Smooth muscle cell of the brain vasculature (primary cell): ENCODE data around the gene NEK7.
A peak's percentile ranks its signal among the peaks of the same experiment; 100 is the strongest.
"Not testable (repeated sequence)": the region's sequence is repeated elsewhere in the genome, so short reads cannot be mapped to it uniquely, and the experiment has no call there.

ENCODE experiments used
- DNase-seq: peaks from one replicate; pipeline ENCODE4 v3.0.0-alpha.2; 2012; ENCODE audit warnings: low read depth, low spot score

NEK7 gene

DNA sequence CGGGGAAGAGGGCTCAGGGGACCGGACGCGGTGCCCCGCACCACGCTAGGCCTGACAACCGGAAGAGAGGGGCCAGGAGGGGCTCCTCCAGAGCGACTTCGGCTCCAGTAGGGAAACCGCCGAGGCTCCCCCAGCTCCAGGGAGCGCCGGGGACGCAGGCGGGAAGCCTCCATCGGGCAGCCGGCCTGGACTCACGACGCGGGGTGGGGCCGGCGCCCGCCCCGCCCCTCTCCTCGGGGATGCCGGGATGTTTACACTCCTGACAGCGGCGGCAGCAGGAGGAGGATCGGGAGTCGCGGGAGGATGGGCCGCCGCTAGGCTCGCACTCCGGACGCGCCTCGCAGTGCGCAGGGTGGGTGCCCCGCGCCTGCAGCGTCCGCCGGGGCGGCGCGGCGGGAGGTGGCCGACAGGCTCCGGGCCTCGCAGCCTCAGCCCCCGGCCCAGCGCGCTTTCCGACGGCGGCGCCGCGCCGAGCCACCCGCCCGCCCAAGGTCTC, at the start of gene NEK7:
Gene NEK7, plus strand, starts transcription at position 254 of the 496 bp plus-strand sequence. CDS start 75,583 bp downstream, outside the sequence.
- peak; percentile 43 for DNase-seq

DNA sequence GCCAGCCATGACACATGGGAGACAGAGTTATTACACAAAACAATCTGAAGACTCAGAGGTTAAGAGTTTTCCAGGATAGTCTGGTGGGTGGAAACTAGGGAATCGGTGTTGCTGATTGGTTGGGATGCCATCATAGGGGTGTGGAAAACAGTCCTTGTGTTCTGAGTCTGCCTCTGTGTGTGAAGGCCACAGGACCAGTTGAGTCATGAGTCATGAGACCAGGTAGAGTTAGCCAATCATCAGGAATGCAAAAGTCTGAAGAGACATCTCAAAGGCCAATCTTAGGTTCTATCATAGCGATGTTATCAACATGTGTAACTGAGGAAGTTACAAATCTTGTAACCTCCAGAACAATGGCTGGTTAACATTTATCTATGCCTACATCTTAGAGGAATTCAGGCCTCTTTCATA, 49.7 kb upstream of the NEK7 start:
- DNase-seq, result no peak

DNA sequence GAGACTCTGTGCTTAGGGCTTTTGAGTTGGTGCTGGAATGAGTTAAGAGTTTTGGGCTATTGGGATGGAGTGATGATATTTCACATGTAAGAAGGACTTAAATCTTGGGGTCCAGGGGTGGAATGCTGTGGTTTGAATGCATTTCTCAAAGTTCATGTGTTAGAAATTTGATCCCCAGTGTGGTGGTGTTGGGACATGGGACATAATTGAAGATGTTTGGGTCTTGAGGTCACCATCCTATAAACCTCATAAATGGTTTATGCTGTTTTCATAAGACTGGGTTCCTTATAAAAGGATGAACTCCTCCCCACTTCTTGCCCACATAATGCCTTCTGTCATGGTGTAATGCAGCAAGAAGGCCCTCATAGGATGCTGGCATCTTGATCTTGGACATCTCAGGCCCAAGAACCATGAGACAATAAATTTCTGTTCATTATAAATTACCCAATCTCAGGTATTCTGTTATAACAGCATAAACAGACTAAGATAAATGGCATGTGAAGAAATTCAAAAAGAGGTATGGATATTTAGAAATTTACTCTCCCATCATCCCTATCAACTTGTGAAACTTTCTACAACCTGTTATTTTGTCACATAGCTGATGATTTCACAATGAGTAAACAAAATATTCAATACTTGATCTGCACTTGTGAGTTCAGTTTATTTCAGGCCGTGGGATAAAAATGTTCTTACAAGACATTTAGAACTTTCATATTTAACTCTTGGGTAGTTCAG, 48.0 kb upstream of the NEK7 start:
- no peak for DNase-seq

DNA sequence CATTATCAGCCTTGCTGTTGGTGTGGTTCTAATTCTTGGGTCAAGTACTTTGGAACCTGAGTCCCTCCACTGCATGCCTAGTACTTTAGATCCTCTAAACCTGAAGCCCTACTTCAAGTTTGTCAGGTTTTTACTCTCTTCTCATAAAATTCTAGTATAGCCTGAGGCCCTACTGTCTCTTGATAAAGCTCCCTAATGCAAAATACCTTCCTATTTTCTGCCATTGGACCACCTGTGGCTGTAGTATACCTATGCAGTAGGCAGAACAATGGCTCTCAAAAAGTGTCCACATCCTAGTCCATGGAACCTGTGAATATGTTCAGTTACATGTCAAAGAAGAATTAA, 47.5 kb upstream of the NEK7 start:
- no peak for DNase-seq

DNA sequence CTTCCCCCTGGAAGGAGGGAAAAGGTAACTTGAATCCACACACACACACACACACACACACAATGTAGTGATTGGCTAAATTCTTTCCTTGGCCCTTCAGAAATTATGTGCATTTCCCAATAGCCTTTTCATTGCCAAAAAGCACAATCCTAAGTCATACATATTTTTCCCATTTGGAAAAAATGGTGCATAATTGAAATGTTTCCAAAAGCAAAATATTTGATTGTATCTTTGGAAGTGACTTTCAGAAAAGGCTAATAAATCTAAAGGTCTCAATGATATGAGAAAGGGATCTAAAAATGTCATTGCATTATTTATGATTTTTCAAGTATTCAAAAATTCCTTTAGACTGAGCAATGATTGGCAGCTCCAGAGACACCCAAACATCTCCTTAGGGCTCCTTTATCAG, 43.5 kb upstream of the NEK7 start:
- no peak for DNase-seq

DNA sequence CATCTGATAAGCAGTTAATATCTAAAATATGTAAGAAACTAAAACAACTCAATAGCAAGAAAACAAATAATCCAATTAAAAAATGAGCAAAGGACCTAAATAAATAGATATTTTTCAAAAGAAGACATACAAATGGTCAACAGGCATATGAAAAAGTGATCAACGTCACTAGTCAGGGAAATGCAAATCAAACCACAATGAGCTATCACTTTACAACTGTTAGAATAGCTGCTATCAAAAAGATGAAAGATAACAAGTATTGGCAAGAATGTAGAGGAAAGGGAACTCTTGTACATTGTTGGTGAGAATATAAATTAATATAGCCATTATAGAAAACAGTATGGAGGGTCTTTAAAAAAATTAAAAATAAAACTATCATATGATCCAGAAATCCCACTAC, 40.7 kb upstream of the NEK7 start:
- DNase-seq, result no peak

DNA sequence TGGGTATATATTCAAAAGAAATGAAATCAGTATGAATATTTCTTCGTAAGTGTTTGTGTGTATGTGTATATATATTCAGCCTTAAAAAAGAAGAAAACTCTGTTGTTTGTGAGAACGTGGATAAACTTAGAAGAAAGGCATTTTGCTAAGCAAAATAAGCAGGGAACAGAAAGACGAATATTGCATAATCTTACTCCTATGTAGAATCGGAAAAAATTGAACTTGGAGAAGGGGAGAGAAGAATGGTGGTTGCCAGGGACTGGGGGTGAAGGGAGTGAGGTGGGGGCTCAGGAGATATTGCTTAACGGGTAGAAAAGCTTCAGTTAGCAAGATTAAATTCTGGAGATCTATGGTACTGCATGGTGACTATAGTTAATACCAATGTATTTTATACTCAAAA, 40.3 kb upstream of the NEK7 start:
- no peak for DNase-seq

DNA sequence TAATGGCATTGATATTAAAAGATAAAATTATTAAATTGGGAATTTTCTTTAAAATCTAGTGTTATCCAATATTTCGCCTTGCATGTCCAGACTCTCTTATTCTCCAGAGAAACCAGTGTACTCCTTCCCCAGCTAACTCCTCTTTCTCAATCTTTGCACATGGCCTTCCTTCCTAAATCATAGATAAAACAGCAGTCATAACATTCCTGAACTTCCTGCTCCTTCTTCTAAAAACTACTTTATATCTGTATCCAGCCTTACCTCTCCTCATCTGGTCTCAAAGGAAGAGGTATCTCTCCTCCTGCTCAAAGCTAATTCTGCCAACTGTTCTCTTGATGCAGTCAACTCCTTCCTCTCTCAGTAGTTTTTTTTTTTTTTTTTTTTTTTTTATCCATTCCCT, 39.5 kb upstream of the NEK7 start:
- DNase-seq, result no peak

DNA sequence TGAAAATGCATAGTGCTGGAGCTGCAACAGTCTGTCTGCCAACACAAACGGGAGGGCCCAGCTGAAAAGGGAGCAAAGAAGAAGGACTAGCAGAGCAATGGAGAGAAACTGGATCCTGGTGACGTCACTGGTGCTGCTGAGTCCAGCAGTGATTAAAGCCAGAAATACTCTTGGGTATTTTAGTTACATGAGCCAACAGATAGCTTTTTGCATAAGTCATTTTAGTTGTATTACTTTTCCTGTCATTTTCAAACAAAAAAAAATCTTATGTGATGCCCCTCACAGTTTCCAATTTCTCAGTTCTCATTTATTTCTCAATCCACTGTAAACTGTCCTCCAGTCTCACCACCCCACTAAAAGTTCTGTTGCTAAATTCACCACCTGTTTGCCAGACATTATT, 38.7 kb upstream of the NEK7 start:
- peak; percentile 73 for DNase-seq

DNA sequence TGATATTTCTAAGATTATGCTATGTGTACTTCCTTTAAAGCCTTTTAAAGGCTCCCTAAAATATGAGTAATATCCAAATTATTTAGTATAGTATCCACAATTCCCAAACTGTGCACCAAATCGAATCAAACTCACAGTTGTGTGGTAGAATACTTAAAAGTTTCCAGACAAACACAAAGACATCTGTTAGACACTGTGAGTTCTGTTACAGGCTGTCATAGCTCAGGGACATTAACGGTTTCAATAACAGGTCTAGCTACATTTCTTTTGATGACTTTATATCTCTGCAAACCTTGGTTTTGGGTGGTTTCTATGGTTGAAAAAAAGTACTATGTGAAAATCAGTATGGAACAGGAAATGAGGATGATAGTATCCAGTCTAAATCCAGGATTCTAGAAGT, 36.9 kb upstream of the NEK7 start:
- no peak for DNase-seq

DNA sequence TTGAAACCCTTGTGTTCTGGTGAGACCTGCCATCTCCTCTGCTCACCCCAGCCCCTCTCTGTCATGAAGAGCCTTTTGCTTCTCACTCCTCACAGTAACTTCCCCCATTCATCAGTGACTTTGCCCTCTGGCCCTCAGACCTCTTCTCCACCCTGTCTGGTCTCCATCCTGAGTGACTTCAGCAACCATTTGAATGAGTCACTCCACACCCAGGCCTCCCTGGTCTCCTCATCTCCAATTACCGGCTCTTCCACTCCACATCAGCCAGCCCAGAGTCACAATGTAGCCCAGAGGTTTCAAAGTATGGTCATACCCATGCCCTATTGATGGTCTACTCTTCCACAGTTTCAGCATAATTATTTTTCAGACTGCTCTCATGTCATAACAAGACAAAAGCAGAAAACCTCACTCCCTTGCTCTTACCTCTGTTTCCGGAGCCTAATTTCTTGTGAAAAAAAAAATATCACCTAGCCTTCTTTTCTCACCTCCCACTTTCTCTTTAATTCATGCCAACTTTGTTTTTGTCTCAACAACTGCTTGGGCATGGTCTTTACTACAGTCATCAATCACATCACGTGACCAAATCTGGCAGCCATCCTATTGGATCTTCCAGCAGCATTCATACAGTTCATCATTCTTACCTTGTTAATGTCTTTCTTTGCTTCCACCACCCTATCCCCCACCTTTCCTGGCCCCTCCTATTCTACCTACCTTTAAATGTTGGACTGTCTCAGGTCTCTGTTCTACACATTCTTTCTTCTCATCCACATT, 35.6 kb upstream of the NEK7 start:
- DNase-seq, result no peak

DNA sequence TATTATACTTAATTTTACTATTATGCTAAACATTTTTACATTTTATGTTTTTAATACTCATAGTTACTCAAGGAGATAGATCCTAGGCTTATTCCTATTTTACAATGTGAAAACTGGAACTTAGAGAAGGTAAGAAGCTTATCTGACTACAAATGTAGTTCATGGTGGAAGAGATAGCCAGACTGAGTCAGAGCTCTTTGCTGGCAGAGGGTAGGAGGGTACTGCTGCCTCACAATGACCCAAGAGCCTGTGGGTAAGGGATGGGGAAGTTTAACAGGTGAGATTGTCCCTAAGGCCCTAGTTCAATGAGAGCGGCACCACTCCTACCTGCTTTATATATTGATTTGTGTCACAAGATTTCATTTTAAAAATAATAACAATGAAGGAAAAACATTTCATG, 34.1 kb upstream of the NEK7 start:
- no peak for DNase-seq

DNA sequence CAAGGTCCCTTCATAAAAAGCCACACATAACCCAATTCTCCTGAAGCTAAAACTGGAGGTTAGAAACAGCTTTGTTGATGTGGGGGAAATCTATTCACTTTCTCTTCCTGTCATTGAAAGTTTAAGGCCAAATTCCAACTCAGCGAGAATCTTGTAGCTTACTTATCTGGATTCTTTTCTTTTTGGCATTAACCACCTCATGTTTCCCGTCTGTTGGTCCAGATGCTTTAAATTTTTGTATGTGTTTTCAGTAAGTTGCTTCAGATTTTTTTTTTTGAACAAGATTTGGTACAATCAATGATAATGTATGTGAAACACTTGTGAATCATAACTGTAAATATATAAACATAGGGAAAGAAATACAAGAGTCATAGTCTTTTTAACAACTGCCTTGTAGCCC, 33.7 kb upstream of the NEK7 start:
- no peak for DNase-seq

DNA sequence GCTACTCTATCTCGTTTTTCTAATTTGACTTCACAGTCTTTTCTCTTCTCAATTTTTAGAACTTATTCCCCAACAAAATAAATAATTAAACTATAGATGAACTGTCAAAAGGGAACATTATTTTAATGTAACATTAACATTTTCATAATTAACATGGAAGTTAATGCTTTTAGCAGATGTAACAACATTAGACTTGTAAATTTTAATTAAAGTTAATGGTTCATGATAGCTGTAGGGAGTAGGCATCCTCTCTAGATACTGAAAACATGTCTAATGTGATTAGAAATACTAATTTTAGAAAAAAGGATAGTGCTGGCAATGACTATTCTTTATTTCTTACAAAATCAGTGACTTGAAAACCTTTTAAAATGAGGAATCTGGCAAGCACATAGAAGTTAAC, 32.1 kb upstream of the NEK7 start:
- DNase-seq, result no peak

DNA sequence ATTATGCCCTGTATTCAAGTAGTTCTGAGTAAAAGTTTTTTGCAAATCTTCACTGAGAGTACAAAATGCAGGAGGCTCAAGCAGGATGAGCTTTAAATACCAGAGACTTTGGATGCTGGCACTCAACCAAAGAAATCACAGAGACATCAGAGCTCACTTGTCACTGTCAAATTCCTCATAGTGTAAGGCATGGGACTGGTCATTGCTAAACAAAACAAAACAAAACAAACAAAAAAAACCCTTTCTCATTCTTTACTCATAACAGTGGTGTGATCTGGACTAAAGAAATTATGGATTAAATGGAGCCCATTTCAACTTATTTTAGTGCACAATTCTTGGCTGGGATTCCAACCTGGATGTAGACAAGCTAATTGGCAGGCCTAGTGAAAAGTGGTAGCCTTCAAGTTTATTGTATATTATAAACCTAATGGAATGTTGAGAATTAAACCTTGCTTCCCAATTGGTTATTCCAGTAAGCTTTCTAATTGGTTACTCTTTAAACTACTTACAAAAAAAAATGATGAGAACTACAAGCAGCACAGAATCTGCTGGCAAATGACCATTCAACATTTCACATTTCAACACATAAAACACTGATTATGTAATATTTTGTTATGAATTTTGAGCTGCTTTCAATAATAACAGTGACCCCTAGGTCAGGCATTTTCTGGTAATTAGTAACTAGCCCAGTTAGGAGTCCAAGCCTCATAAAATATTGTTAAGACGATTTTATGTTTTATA, 30.6 kb upstream of the NEK7 start:
- DNase-seq, result no peak

DNA sequence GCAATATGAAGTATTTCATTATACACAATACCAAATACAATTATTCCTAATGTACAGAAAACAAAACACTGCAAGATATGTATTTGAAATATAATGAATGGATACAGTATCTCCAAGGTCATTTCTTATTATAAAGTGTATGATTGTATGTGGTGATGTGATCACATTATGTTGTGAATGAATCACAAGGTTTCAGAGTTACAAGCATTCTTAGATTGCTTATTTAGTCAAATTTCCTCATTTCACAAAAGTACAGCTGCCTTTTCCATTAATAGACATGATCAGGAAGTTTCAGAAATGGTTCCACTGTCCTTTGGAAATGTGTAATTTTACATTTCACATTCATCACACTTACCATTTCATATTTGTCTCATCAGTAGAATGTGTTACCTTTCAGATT, 28.3 kb upstream of the NEK7 start:
- no peak for DNase-seq

DNA sequence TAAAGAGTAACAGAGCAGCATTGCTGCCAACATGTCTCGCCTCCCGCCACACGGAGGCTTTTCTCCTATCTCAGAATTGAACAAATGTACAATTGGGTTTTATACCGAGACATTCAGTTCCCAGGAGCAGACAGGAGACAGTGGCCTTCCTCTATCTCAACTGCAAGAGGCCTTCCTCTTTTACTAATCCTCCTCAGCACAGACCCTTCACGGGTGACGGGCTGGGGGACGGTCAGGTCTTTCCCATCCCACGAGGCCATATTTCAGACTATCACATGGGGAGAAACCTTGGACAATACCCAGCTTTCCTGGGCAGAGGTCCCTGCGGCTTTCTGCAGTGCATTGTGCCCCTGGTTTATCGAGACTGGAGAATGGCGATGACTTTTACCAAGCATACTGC, 26.7 kb upstream of the NEK7 start:
- not testable (repeated sequence) for DNase-seq

DNA sequence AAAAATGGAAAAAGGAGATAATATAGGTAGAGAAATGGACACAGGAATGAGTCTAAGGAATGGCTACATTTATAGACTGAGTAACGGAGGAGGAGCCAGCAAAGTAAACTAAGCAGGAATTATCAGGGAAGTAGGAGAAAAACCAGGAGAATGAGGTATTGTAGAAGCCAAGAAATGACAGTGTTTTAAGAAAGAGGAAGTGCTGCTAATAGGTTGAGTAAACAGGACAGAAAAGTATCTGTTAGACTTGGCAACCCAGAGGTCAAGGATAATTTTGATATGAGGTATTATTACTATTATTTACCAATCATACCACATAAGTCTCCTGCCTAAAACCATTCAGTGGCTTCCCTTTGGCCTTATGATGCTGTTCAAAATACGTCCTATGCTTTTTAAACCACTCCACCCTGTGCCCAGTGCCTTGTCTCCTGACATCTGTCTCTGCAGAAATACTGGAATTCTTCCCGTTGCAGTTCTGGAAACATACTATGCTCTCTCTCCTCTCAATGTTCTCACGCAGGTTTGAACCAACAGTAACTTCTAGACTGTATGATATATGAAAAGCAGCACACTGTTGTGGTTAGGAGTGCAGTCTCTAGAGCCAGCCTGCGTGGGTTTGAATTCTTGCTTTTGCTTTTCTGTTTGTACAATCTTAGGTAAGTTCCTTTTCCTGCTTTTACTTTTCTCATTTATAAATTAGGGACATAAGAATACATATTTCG, 24.6 kb upstream of the NEK7 start:
- DNase-seq, result no peak

DNA sequence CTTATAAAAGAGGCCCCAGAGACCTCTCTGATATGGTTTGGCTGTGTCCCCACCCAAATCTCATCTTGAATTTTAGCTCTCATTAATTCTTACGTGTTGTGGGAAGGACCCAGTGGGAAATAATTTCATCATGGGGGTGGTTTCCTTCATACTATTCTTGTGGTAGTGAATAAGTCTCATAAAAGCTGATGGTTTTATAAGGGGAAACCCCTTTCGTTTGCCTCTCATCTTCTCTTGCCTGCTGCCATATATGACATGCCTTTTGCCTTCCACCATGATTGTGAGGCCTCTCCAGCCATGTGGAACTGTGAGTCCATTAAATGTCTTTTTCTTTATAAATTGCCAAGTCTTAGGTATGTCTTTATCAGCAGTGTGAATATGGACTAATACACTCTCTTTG, 22.5 kb upstream of the NEK7 start:
- no peak for DNase-seq

DNA sequence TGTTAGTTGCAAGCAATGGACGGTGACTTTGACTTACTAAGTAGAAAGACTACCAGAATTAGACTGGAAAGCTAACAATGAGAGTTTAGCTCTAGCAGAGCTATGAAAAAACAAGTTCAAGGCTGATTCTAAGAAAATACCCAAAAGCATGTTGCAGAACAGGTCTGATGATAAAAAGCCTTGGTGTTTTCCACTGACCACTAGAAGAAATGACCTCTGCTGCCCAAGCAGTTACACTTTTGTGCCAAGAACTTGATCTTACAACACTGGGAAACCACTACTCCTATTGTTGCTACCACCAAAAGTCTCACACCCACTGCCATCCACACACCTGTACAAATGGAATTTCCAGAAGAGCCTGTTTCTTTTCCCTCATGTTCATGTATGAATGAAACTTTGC, 21.4 kb upstream of the NEK7 start:
- DNase-seq, result no peak

DNA sequence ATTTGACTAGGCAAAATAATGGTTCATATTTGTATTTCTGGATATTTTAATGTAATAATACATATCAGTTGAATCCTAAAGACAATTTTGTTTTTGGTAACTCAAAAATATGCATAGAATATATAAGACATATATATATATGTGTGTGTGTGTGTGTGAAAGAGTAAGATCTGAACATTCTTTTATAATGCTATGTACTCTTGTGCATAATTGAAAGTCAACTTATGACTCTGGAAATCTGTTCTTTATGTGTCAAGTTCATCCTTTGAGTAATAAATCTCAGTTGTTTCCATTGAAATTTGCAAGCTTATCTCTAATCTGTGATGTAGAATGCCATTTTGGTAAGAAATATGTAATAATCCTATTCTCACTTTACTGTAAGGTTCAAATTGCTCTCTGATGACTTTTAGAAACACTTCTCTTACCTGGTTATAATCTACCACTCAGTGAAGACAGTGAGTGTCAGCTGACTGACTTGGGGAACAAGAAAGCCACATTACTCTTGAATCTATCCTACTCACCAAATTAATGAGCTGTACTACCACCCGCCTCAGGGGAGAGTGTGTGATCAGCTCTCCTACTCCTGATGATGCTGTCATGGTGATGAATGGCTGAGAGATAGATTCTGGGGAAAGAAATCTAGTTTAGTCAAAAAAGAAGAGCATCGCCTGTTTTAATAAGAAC, 15.0 kb upstream of the NEK7 start:
- DNase-seq, result no peak
